NCI-H1417 (cell line): ENCODE data around the gene POLR1C.
"Not testable (repeated sequence)": the region's sequence is repeated elsewhere in the genome, so short reads cannot be mapped to it uniquely, and the experiment has no call there.

Source experiments
- DNase-seq, 3 experiments: peaks; one replicate each; lab custom pipeline; 2025; lab: John Stamatoyannopoulos, UW

Gene POLR1C

DNA sequence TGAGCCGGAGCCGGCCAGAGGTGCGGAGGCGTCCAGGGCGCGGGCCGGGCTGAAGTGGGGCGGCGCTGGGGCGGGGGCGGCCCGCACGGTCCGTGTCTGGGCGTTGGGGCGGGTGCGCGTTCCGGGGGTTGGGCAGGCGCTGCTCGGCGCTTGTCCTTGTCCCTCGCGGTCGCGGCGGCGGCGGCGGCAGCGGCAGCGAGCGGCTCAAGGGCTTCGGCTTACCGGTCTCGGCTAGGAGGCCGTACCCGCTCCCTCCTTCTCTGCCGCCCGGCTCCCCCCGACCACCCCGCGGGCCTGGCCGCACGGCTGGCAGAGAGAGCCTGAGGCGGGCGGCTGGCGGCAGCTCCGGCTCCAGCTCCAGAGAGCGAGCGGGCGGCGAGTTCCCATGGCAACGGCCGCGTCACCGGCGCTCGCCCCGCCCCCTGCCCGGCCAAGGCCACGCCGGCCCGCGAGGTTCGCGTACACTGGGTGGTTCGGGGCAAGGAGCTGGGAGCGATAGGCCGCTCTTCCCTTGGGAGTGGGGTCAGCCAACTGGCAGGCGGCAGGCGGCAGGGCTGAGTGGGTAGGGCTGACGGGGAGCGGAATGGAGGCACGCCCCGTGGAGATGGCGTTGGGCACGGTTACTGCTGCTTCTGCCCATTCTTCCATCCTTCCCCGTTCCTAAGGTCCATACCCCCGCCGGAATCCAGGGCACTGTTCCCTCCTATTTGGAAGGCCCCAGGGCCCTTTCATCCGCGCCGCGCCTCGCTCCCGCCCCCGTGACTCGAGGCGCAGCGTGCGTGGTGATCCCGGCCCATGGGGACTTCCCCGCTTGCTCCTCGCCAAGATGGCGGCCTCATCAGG is 6.7 kb upstream of the POLR1C start, which contains the start of gene LRRC73:
Gene LRRC73 (minus strand): TSS at position 363 of the 843 bp plus-strand sequence. CDS start 561 bp downstream, outside the sequence.
- peak; percentile 83 to 89 (median 84) for DNase-seq

DNA sequence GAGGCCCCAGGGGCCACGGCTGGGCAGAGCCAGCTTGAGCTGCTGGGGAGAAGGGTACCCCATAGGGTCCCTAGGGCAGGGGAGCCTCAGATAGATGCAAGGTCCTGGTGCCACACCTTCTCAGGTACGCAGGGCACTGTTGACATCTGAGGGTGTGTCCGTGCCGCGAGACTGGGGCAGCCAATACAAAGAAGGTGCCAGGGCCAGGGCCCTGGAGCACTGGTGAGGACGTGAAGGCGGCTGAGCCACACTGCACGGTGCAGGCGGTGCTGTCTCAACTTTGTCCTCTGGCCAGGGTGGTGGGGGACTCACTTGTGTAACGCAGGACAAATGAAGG is 6.1 kb upstream of the POLR1C start:
- DNase-seq: no peak

DNA sequence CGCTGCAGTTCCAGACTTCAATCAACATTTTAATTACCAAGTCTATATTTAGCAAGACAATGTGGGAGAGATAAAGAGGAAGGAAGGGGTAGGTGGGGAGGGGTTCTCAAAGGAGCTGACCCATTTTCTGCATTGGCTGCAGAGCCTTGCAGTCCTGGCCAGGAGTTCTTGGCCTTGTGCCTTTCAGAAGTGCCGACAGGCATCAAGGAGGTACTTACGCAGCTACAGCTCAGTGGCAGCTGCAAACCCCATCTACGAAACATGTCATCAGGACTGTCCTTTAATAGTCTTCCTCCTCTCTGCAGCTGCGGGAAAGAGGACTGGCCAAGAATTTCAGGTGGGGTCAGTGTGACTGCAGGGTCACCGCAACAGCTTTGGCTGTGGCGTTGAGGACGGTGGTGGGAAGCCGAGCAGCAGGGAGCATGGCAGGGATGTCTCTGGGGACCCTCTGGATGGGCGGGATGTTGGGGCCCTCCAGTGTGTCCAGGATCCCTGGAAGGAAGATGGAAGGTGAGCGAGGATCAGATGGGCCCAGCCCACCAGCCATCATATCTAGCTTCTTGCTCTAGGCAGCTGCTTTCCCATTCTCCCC is 5.0 kb upstream of the POLR1C start:
- DNase-seq: no peak

DNA sequence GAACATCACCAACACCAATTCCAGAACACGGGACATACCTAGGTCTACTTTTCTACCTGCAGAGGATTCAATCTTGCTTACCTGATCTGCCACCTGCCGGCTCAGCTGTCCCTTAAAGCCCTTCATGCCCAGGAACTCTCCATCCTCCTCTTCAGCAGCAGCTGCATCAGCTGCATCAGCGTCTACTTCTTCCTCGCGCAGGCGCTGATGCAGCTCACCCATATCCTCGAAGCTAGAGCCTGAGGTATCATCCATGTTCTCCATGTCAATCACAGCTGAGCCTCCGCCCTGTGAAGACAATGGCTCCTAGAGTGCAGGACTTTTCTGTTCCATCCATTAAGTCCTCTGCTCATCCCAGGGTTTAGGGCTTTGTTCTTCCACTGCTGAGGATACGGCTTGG is 1.1 kb upstream of the POLR1C start:
- no peak for DNase-seq

DNA sequence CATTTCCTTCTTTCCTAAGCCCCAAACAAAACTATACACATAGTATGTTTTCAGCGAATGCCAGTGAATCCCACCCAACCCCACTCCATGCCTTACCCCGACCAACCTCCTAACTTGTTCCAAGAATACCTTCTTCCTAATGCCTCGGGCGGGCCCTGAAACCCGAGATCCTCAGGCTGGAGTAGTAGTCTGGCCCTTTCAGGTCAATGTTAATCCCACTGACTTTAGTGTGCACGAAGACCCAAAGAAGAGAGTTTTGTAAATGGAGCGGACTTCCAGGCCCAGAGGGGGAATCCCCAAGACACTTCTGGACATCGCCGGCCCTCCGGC is 557 bp upstream of the POLR1C start:
- DNase-seq: no peak

DNA sequence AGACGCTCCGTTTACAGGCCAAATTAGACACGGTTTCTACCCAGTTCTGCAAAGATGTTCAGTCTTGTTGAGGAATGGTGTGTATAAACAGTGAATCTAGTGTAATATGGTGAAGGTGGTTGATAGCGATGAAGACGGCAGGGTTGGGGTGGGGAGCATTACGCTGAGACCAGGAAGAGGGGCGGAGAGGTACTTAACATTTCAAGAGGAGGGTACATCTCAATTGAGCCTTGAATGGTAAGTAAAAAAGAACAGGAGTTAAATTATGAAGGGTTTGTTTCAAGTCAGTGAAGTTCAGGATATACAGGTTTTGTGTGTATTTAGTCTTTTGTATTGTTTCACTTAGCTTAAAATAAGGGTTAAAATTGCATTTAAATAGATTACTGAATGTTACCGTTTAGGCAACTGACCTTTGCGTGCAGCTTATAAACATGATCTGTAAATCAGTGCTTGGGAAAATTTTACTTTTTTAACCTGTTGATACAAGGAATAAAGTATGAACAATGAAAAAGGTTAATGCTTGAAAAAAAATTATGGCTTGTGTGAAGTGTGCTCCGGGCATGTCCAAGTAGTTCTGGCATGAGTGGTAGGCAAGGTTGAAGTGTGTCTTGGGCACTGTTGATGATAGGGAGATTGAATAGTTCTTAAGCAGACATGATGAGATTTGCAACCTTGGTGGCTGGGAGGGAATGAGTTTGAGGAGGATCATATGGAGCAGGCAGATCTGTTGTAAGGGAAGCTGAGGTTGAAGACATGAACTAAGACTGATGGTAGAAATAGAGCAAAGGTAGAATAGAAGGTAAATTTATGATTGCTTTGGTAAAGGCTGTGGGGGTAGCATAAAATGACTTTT is 842 bp downstream of the POLR1C start:
- no peak for DNase-seq

DNA sequence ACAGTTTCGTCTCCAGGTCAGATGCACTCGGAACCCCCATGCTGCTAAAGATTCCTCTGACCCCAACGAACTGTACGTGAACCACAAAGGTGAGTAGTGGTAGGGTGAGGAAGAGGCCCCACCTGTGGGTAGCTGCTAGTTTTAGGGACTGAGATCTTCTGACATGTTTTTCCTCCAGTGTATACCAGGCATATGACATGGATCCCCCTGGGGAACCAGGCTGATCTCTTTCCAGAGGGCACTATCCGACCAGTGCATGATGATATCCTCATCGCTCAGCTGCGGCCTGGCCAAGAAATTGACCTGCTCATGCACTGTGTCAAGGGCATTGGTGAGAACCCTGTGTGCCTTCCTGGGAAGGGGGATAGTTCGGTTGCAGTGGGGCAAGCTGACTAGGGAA is 3.2 kb downstream of the POLR1C start:
- DNase-seq: no peak

DNA sequence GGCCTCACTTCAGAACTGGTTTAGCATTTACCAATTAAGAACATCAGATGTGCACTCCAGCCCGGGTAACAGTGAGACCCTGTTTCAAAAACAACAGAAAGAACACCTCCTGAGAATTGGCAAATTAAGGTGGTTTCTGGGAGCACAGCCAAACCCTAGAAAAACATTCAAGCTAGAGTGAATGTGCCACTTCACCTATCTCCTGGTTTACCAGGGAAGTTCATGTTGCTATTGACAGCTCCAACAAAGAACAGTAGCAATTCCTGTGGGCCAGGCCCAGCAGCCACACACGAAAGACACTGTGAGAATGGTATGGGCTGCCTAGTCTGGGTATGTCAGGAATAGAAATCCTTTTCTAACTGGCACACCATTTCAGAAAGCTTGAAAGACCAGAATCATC is 4.9 kb downstream of the POLR1C start:
- no peak for DNase-seq

DNA sequence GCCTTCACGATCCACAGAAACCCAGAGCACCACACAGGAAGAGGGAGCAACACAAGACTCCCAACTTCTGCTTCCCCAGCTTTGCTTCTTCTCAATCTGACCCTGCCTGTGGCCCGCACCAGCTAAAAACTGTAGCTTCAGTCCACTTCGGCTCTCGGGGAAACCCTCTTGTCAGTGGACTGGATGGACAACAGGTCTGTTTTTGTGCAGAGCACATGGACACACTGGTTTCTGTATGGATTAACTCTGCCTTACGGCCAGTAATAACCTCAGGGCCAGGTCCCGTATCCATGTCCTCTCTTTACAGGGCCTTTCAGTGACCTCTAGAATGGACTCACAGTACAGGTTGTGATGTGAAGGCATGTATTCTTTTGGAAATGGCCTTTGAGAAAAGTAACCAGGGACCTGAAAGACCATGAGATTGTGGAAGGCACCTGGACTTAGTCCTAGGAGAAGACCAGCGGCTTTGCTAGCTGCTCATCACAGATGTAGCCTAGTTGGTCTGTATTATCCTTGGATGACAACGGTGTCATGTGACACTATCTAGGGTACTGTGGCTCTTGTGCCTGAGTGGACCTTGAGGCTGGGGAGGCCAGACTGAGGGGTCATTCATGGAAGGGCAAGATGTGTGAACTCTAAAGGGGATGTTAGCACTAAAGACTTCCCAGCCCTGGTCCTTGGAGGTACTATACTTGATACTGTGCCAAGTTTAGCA is 5.8 kb downstream of the POLR1C start:
- no peak for DNase-seq

DNA sequence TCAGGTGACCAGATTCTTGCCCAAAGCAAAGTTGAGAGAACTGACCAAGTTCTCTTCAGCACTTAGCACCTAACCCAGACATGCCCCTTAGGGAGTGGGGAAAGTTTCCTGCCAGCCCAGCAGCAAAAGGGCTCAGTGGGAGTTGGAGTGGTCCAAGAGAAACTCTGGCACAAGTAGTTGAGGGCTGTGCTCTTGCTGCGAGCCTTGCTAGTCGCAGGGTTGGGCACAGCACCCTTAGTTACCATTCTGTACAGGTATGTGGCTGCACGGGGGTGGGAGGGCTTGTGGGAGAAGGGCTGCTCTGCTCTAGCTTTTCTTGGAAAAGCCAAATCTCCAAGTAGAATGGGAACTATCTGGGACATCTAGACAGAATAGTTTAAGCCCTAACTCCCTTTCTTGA is 6.4 kb downstream of the POLR1C start:
- DNase-seq: no peak

DNA sequence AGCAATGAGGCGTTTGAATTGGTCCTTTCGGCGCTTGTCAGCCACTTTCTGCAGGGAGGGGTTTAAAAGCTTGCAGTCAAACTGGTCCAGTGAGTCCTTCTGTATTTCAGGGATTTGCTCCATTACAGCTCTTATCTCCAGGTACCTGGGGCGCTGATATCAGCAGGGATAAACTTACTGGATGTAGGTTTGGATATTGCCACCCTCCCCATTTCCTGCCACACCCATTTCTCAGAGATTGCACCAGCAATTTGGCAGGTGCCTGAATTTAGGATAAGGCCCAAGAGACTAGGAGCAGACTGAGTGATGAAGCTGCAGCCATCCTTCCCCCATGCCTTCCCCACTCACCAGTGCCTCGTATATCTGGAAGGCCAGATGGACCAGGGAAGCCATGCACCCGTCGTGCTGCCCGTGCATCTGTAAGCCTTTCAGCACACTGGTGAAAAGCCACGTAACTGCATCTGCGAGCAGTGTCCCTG is 7.6 kb downstream of the POLR1C start:
- DNase-seq: no peak

DNA sequence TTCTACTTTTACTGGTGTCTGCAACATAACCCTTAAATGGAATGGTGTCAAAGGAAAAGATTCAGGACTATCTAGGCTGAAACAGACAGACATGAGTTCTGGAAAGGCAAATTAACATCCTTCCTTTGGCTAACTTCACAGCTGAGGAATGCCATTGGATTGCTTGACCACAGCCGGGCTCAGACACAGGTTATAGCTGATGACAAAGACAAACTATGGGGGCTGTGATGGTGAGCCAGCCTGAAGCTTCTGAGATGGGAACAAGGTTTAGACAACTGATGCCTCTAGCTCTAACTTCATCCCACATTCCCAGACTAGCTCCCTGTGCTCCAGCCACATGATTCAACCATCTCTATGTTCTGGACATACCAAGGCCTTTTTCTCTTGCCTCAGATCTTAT is 15.3 kb downstream of the POLR1C start:
- DNase-seq: no peak

DNA sequence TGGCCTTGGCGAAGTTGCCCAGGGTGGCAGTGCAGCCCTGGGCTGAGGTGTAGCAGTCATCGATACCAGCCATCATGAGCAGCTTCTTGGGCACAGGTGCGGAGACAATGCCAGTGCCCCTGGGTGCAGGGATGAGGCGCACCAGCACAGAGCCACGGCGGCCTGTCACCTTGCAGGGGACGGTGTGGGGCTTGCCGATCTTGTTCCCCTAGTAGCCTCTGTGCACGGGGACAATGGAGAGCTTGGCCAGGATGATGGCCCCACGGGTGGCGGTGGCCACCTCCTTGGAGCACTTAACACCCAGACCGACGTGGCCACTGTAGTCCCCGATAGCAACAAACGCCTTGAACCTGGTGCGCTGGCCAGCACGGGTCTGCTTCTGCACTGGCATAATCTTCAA is 22.1 kb downstream of the POLR1C start:
- DNase-seq: not testable (repeated sequence)

DNA sequence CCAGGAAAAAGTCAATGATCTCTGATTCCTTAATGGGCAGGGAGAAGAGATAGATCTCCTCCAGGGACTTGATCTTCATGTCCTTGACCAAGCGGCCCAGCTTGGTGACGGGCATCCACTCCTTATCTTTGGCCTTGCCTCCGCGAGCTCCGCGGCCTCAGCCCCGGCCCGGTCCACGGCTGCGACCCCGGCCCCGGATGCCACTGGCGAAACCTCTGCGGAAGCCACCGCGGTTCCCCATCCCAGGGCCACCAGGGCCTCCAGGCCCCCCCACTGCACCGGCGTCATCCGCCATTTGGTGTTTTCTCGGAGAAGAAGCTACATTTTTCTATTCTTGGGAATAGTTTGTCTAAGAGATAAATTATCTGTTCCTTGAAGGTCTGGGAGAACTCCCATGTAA is 22.5 kb downstream of the POLR1C start:
- DNase-seq: not testable (repeated sequence)

DNA sequence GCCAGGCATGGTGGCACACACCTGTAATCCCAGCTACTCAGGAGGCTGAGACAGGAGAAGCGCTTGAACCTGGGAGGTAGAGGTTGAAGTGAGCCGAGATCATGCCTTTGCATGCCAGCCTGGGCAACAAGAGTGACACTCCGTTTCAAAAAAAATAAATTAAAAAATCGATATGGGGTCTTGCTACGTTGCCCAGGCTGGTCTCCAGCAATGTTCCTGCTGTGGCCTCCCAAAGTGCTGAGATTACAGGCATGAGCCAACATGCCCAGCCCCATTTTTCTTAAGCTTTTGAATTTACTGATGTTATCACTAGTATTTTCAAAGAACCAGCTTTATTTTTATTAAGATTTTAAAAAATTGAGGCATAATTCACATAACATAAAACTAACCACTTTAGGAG is 23.6 kb downstream of the POLR1C start:
- no peak for DNase-seq

DNA sequence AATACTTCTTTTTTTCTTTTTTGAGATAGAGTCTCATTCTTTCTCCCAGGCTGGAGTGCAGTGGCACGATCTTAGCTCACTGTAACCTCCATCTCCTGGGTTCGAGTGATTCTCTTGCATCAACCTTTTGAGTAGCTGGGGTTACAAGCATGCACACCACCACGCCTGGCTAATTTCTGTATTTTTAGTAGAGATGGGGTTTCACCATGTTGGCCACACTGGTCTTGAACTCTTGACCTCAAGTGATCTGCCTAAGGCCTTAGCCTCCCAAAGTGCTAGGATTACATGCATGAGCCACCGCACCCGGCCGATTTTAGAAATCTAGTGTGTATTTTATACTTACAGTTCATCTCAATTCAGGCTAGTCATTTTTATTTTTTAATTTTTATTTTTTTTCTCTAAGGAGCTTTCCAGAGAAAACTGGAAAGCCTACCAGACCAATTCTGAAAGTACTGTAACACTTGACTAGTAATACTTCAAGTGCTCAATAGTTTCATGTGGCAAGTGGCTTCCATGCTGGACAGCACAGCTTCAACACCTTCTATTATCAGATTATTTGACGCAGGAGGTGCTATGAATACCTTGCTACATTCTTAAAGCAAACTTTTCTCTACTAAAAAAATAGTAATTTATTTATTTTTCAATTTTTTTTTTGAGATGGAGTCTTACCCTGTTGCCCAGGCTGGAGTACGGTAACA is 25.0 kb downstream of the POLR1C start:
- DNase-seq: no peak

DNA sequence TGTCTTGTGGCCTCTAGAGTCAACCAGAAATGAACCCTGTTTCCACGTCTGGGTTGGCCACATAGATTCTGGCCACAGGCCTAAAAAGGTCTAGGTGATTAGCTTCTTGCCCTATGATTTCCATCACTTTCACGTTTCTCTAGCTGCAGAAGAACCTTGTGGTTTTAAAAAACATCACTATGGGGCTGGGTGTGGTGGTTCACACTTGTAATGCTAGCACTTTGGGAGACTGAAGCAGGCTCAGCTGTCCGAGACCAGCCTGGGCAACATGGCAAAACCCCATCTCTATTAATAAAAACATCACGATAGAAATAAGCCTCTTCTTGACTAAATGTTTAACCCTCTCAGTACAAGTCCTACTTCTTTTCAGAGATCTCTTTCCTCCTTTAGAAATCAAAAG is 27.6 kb downstream of the POLR1C start:
- DNase-seq: no peak

DNA sequence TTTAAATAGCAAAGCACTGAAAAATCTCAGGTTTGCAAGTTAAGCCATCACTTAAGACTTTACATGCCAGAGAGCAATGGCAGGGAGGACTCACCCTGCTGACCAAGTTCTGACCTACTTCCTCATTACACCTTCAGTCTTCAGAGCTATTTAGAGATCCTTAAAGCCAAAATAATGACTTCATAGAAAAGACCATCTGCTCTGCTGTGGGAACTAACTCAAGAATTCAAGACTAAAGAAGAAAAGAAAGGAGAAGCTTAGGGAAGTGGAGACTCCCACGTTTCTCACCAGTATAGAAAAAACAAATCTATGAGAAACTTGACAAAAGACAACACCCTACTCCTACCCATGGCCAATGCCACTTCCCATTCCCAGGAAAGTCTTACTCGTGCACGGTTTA is 30.3 kb downstream of the POLR1C start:
- no peak for DNase-seq

DNA sequence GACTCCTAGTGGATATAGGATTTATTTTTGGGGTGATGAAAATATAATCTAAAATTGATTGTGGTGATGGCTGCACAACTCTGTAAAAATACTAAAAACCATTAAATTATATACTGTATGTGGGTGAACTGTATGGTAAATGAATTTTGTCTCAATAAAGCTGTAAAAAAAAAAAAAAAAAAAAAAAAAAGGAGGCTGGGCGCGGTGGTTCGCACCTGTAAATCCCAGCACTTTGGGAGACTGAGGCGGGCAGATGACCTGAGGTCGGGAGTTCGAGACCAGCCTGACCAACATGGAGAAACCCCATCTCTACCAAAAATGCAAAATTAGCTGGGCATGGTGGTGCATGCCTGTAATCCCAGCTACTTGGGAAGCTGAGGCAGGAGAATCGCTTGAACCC is 40.7 kb downstream of the POLR1C start:
- DNase-seq: not testable (repeated sequence)

DNA sequence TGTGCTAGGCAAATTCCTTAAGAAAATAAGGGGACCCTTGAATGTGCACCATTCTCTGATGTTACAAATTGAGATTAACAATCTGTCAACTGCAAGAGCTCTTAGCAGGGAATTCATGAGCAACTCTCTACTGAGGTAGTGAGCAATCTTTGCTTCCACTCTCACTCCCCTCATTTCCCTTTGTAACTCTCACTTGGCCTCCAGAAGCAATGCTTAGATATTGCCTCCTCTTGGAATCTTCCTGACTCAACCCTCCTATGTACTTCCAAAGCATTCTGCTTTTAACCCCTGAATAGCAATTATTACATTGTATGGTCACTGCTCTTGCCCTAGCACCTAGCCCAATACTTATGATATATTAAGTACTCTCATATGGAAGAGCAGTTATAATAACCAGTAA is 42.4 kb downstream of the POLR1C start:
- DNase-seq: no peak

DNA sequence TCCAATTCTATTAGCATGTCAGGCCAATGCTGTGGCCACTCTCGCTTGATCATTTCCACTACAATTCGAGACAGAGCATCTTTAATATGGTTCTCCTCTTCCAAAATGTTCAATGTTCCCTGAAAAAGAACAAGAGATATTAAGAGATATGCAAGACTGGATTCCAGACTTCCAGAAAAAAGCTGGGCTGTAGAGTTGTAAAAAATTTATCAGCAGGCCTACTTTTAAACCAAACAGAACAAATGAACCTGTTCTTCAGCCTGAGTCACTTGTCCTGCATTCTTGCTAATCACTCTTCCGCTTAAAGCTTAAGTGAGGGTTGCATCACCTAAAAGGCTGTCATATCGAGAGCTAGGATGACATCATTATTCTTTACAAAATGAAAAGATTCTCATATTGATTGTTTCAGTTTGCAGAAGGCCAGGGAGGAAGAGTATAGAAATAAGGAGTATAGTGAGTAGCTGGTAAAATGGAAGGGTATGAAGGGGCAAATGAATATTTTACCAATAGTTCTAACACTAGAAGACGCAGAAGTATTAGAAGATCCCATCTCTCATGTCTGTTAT is 54.1 kb downstream of the POLR1C start:
- no peak for DNase-seq
